Endothelial cell of umbilical vein (primary cell): ENCODE data around the gene NT5C. TPM values are rescaled to one million over a fixed set of nuclear protein-coding genes. Genes with fewer than 3 reads are reported as not detected.

Experiments used
- BruUV-seq: library from RNA; stranded (reverse); fragments of 400-500 nt; replicated peaks from 2 replicates; lab custom pipeline; 2021; lab: Mats Ljungman, UMichigan
- CTCF ChIA-PET: fragments of 300-600, 350-600 bp; sonication (Branson Sonifier 250); formaldehyde crosslinking; loops from one replicate; lab custom pipeline; 2021; ENCODE audit warnings: antibody characterized with exemption, inconsistent platforms; lab: Charles Lee
- POLR2A ChIA-PET: fragments of 300-600, 350-600 bp; sonication (Branson Sonifier 250); formaldehyde crosslinking; loops from one replicate; lab custom pipeline; 2021; ENCODE audit warnings: antibody characterized with exemption, inconsistent platforms; lab: Charles Lee
- DNase-seq: peaks from one replicate; pipeline ENCODE4 v3.0.0-alpha.2; 2011; ENCODE audit warnings: low read depth, low spot score
- FAIRE-seq: peaks from 2 replicates; lab custom pipeline; 2011; peaks lifted over from hg19 to GRCh38; lab: Jason Lieb, UNC
- H2AFZ ChIP-seq: 2 replicates; pipeline ENCODE4 v1.6.0; 2012; ENCODE audit warnings: low read depth, low read length, control low read depth, inconsistent platforms
- H3K27ac ChIP-seq: 2 replicates; pipeline ENCODE4 v1.5.1; 2011; ENCODE audit warnings: low read depth, mild to moderate bottlenecking, control low read depth, low read length, moderate library complexity; ENCODE audit not compliant: insufficient read depth
- H3K27me3 ChIP-seq, 2 experiments: 2 replicates each; pipeline versions ENCODE4 v1.6.0 to v1.6.1; 2011; ENCODE audit warnings: low read length in 2 of 2, mixed read lengths in 1 of 2; ENCODE audit not compliant: control insufficient read depth in 2 of 2, insufficient read depth in 2 of 2
- H3K36me3 ChIP-seq, 2 experiments: 2 replicates in 1 of 2; 3 replicates in 1 of 2; pipeline ENCODE4 v1.5.1; 2011; ENCODE audit warnings: low read length in 2 of 2, mild to moderate bottlenecking in 1 of 2, moderate library complexity in 1 of 2; ENCODE audit not compliant: control insufficient read depth in 2 of 2, insufficient read depth in 2 of 2; ENCODE audit errors: extremely low read depth in 1 of 2
- H3K4me1 ChIP-seq: 3 replicates; pipeline ENCODE4 v1.5.1; 2011; ENCODE audit warnings: mild to moderate bottlenecking, low read length; ENCODE audit not compliant: control insufficient read depth, insufficient read depth; ENCODE audit errors: extremely low read depth
- H3K4me2 ChIP-seq: 2 replicates; pipeline ENCODE4 v1.6.1; 2011; ENCODE audit warnings: low read length, control low read depth, mixed read lengths; ENCODE audit not compliant: insufficient read depth
- H3K4me3 ChIP-seq, 3 experiments: fragments of 200-600 bp in 1 of 3; sonication (generic), shearing (Covaris generic) in 1 of 3; replicated peaks in 1 of 3; 2 replicates each; pipeline ENCODE4 v1.5.1; 2011 to 2016; ENCODE audit warnings: control low read depth in 3 of 3, low read length in 3 of 3, mild to moderate bottlenecking in 2 of 3, inconsistent platforms in 1 of 3, low read depth in 1 of 3, moderate library complexity in 1 of 3; ENCODE audit not compliant: insufficient read depth in 1 of 3
- H3K79me2 ChIP-seq: 2 replicates; pipeline ENCODE4 v1.6.0; 2012; ENCODE audit warnings: low read length, inconsistent platforms; ENCODE audit not compliant: control insufficient read depth, insufficient read depth
- H3K9ac ChIP-seq: replicated peaks from 2 replicates; pipeline ENCODE3; 2011; ENCODE audit warnings: low read length, control low read depth; ENCODE audit not compliant: insufficient read depth; ENCODE audit errors: extremely low read depth
- H3K9me1 ChIP-seq: replicated peaks from 3 replicates; pipeline ENCODE4 v1.6.0; 2011; ENCODE audit warnings: mild to moderate bottlenecking, low read length; ENCODE audit not compliant: control insufficient read depth, insufficient read depth; ENCODE audit errors: extremely low read depth
- H3K9me3 ChIP-seq: replicated peaks from 2 replicates; pipeline ENCODE4 v1.5.1; 2012; ENCODE audit warnings: low read length, inconsistent platforms; ENCODE audit not compliant: control insufficient read depth, insufficient read depth
- H4K20me1 ChIP-seq: replicated peaks from 2 replicates; pipeline ENCODE3; 2011; ENCODE audit warnings: mild to moderate bottlenecking, low read length; ENCODE audit not compliant: control insufficient read depth, insufficient read depth; ENCODE audit errors: extremely low read depth
- EZH2 ChIP-seq: IDR thresholded peaks from 2 replicates; pipeline ENCODE4 v1.6.1; 2012; ENCODE audit warnings: borderline replicate concordance, low read depth, mild to moderate bottlenecking, moderate library complexity, low read length, inconsistent platforms; ENCODE audit not compliant: severe bottlenecking
- FOS ChIP-seq: IDR thresholded peaks from 2 replicates; pipeline ENCODE4 v1.6.1; 2011; ENCODE audit warnings: mild to moderate bottlenecking, low read length, moderate library complexity, borderline replicate concordance; ENCODE audit not compliant: insufficient read depth
- GATA2 ChIP-seq: IDR thresholded peaks from 2 replicates; pipeline ENCODE4 v1.7.0; 2011; ENCODE audit warnings: low read depth, mild to moderate bottlenecking, moderate library complexity, mixed read lengths, low read length; ENCODE audit not compliant: insufficient read length, insufficient read depth
- JUN ChIP-seq: IDR thresholded peaks from 2 replicates; pipeline ENCODE4 v1.6.1; 2011; ENCODE audit warnings: borderline replicate concordance, low read depth; ENCODE audit not compliant: insufficient read length, insufficient read depth
- MYC ChIP-seq: IDR thresholded peaks from one replicate; pipeline ENCODE4 v1.6.1; 2011; ENCODE audit warnings: mild to moderate bottlenecking, low read depth, low read length
- POLR2A ChIP-seq: IDR thresholded peaks from 2 replicates; pipeline ENCODE4 v1.6.1; 2012; ENCODE audit warnings: low read depth, mild to moderate bottlenecking, control low read depth, low read length
- POLR2AphosphoS5 ChIP-seq: IDR thresholded peaks from 2 replicates; pipeline ENCODE4 v1.6.1; 2012; ENCODE audit warnings: low read depth, mild to moderate bottlenecking, control low read depth, low read length, moderate library complexity; ENCODE audit not compliant: insufficient read depth
- dilution Hi-C: fragments of 300-500 bp; cut with MboI; formaldehyde crosslinking; loops from one replicate; pipeline ENCODE4 v1.15.0; 2019; ENCODE audit warnings: low sequenced_read_pairs; ENCODE audit not compliant: extremely low pct_ligation_motif_present
- intact Hi-C: fragments of 100-400 bp; cut with micrococcal nuclease; formaldehyde crosslinking; loops from one replicate; pipeline ENCODE4 v1.10.0; 2022
- polyA plus RNA-seq, 4 experiments: library from polyadenylated mRNA; depleted of rRNA in 3 of 4; stranded (reverse) in 3 of 4; unstranded in 1 of 4; fragments of >200 nt; gene quantifications; 2 replicates each; pipeline versions ENCODE4 v1.2.1 to v1.2.3, GENCODE V29; 2011 to 2012; ENCODE audit warnings: missing spikeins in 1 of 4
- total RNA-seq: library from RNA; stranded (reverse); gene quantifications from 2 replicates; pipeline ENCODE4 v1.2.3, GENCODE V29; 2021
- TF ChIP-seq, protein P1 (sequence below): IDR thresholded peaks from 2 replicates; pipeline ENCODE4 v1.6.1; 2011; ENCODE audit not compliant: insufficient read depth, insufficient read length
- TF ChIP-seq, protein P2 (sequence below), 2 donors: IDR thresholded peaks; 1 replicate in 1 of 2; 2 replicates in 1 of 2; pipeline ENCODE4 v1.5.1; 2011; ENCODE audit warnings: low read length in 2 of 2, mild to moderate bottlenecking in 2 of 2, moderate library complexity in 2 of 2, control low read depth in 1 of 2, inconsistent platforms in 1 of 2, low read depth in 1 of 2; ENCODE audit not compliant: insufficient read depth in 1 of 2; ENCODE audit errors: extremely low read depth in 1 of 2

Gene NT5C
- total and polyA plus RNA-seq, 2 donors (not counting 3 experiments of a cell fraction or from before 2014, with no cell fraction given), result 29.1 to 39.2 TPM

DNA sequence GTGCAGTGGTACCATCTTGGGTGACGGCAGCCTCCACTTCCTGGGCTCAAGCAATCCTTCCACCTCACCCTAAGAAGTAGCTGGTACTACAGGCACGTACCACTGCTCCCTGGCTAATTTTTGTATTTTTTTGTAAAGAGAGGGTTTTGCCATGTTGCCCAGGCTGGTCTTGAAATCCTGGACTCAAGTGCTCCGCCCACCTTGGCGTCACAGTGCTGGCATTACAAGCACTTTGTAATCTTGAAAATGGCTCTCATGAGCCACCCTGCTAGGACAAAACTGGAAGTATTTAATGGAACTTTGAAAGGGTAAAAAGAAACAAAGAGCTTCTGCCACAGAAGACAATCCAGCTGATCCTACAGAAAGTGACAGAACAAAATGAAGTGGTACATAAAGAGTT, 42.0 kb upstream of the NT5C start:
- intact Hi-C loops, result no loop called here
- CTCF ChIA-PET, result interaction anchor here (0.7 to 5.1 kb wide), 8 partner anchors 14 to 212 kb away, joined by 3 to 171 read pairs (median 4); no protein-coding TSS in a partner anchor

More for the DNA sequence above, 42.0 kb upstream of the NT5C start:
- Histone ChIP-seq H3K9me3 (no peaks in the 10 kb centered on the region), H4K20me1 (no peaks in the 10 kb centered on the region), H3K4me1 (no peaks in the 10 kb centered on the region), H3K36me3 (peaks cover 13 to 38% of the 10 kb centered on the region in 2 experiments), H3K79me2 (peaks cover 53% of the 10 kb centered on the region), H3K27ac (no peak overlapping the region), H2AFZ (no peak overlapping the region), H3K27me3 (no peaks in the 10 kb centered on the region), H3K4me2 (no peak overlapping the region), H3K9ac (no peak overlapping the region), H3K9me1 (no peaks in the 10 kb centered on the region), H3K4me3 (no peak overlapping the region)
- TF ChIP-seq MYC (no peak), EZH2 (no peak), FOS (no peak), POLR2A (no peak), JUN (no peak), POLR2AphosphoS5 (no peak), GATA2 (no peak)
- TF ChIP-seq, protein P1, sequence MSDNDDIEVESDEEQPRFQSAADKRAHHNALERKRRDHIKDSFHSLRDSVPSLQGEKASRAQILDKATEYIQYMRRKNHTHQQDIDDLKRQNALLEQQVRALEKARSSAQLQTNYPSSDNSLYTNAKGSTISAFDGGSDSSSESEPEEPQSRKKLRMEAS, result no peak
- TF ChIP-seq, protein P2, sequence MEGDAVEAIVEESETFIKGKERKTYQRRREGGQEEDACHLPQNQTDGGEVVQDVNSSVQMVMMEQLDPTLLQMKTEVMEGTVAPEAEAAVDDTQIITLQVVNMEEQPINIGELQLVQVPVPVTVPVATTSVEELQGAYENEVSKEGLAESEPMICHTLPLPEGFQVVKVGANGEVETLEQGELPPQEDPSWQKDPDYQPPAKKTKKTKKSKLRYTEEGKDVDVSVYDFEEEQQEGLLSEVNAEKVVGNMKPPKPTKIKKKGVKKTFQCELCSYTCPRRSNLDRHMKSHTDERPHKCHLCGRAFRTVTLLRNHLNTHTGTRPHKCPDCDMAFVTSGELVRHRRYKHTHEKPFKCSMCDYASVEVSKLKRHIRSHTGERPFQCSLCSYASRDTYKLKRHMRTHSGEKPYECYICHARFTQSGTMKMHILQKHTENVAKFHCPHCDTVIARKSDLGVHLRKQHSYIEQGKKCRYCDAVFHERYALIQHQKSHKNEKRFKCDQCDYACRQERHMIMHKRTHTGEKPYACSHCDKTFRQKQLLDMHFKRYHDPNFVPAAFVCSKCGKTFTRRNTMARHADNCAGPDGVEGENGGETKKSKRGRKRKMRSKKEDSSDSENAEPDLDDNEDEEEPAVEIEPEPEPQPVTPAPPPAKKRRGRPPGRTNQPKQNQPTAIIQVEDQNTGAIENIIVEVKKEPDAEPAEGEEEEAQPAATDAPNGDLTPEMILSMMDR (IDR thresholded peaks at IDR 0.05; ENCODE audit: extremely low read depth in 1 of 2, insufficient read depth in 1 of 2, low read depth in 1 of 2, low read length in 2 of 2), result no peak
- dilution Hi-C loops, result no loop called here
- no peak for DNase-seq
- BruUV-seq, result no TSS peak
- no peak for FAIRE-seq
- POLR2A ChIA-PET, result no interaction called here
